UCSD-AML1 (cell line): Measurements from ENCODE around the gene FTSJ3.
"Not testable (repeated sequence)": the region's sequence is repeated elsewhere in the genome, so short reads cannot be mapped to it uniquely, and the experiment has no call there.

Source experiments
- DNase-seq: peaks from one replicate; lab custom pipeline; 2025; ENCODE audit not compliant: unreplicated experiment; lab: John Stamatoyannopoulos, UW

FTSJ3 gene

GRCh38 chr17:63827002-63827800, at the start of gene FTSJ3, which contains the start of gene PSMC5:
FTSJ3 (minus strand) TSS chr17:63827663; CDS start chr17:63826902, 761 bp downstream.
PSMC5 (plus strand) TSS chr17:63827431; CDS start chr17:63827491, 60 bp downstream.
- DNase-seq, result peak; percentile 93

- not testable (repeated sequence) for DNase-seq
These were observed 47.2 kb upstream of the FTSJ3 start for GRCh38 chr17:63874693-63875092.

GRCh38 chr17:63874061-63874626, 46.7 kb upstream of the FTSJ3 start:
- not testable (repeated sequence) for DNase-seq

- DNase-seq, result not testable (repeated sequence)
These were observed 46.1 kb upstream of the FTSJ3 start, which contains the start of gene CSH2 for GRCh38 chr17:63873577-63873976. CSH2 (minus strand) TSS chr17:63873677; CDS start chr17:63873614, 63 bp downstream.

- DNase-seq, result not testable (repeated sequence)
These were observed 44.3 kb upstream of the FTSJ3 start for GRCh38 chr17:63871646-63872365.

GRCh38 chr17:63870292-63870665, 42.8 kb upstream of the FTSJ3 start:
- not testable (repeated sequence) for DNase-seq

- not testable (repeated sequence) for DNase-seq
These were observed 42.2 kb upstream of the FTSJ3 start for GRCh38 chr17:63869491-63870291.

- DNase-seq, result not testable (repeated sequence)
These were observed 39.2 kb upstream of the FTSJ3 start for GRCh38 chr17:63866625-63867024.

GRCh38 chr17:63859257-63859656, 31.8 kb upstream of the FTSJ3 start:
- DNase-seq, result no peak

GRCh38 chr17:63856425-63856824, 29.0 kb upstream of the FTSJ3 start:
- DNase-seq, result not testable (repeated sequence)

GRCh38 chr17:63855185-63855584, 27.7 kb upstream of the FTSJ3 start:
- DNase-seq, result no peak

GRCh38 chr17:63854709-63855108, 27.2 kb upstream of the FTSJ3 start:
- DNase-seq, result no peak

GRCh38 chr17:63853260-63853659, 25.8 kb upstream of the FTSJ3 start:
- DNase-seq, result no peak

GRCh38 chr17:63850401-63850800, 22.9 kb upstream of the FTSJ3 start:
- no peak for DNase-seq

- peak; percentile 82 for DNase-seq
These were observed 21.6 kb upstream of the FTSJ3 start for GRCh38 chr17:63848834-63849689.

- no peak for DNase-seq
These were observed 20.2 kb upstream of the FTSJ3 start for GRCh38 chr17:63847525-63848249.

- no peak for DNase-seq
These were observed 18.0 kb upstream of the FTSJ3 start for GRCh38 chr17:63845509-63845908.

GRCh38 chr17:63843910-63844677, 16.6 kb upstream of the FTSJ3 start:
- DNase-seq, result no peak
